Neural cell (in vitro differentiated cells): ENCODE measurements around the gene EYA2. TPM values are rescaled to one million over a fixed set of nuclear protein-coding genes. Genes with fewer than 3 reads are reported as not detected.

Source experiments
- H2AFZ ChIP-seq: fragments of 200-600, 300-800 bp; sonication (generic), shearing (Covaris generic); 2 replicates; pipeline ENCODE4 v1.6.0; 2014; ENCODE audit warnings: low read depth, mild to moderate bottlenecking, antibody characterized with exemption, low read length, moderate library complexity
- H3F3A ChIP-seq: fragments of 200-600 bp; shearing (Covaris generic); 2 replicates; pipeline ENCODE4 v1.6.1; 2016; ENCODE audit warnings: mild to moderate bottlenecking, moderate library complexity, mixed read lengths, antibody characterized with exemption, low read length; ENCODE audit not compliant: insufficient read depth, poor library complexity, severe bottlenecking
- H3K27ac ChIP-seq: fragments of 200-600, 300-800 bp; sonication (generic), shearing (Covaris generic); 2 replicates; pipeline ENCODE4 v1.5.1; 2014; ENCODE audit warnings: mild to moderate bottlenecking, low read length, moderate library complexity
- H3K27me3 ChIP-seq: fragments of 300-800, 200-600 bp; sonication (generic), shearing (Covaris generic); 2 replicates; pipeline ENCODE4 v1.6.0; 2014; ENCODE audit warnings: mild to moderate bottlenecking, low read depth, low read length, moderate library complexity; ENCODE audit not compliant: insufficient read depth
- H3K36me3 ChIP-seq: fragments of 300-800, 200-600 bp; sonication (generic), shearing (Covaris generic); 2 replicates; pipeline ENCODE4 v1.5.1; 2014; ENCODE audit warnings: mild to moderate bottlenecking, antibody characterized with exemption, low read length, moderate library complexity; ENCODE audit not compliant: insufficient read depth
- H3K4me2 ChIP-seq: fragments of 300-800, 200-600 bp; sonication (generic), shearing (Covaris generic); 2 replicates; pipeline ENCODE4 v1.6.0; 2014; ENCODE audit warnings: mild to moderate bottlenecking, low read length
- H3K4me3 ChIP-seq: fragments of 300-800, 200-600 bp; sonication (generic), shearing (Covaris generic); 2 replicates; pipeline ENCODE4 v1.5.1; 2014; ENCODE audit warnings: mild to moderate bottlenecking, low read length, moderate library complexity
- H3K79me2 ChIP-seq: fragments of 200-600 bp; shearing (Covaris generic); replicated peaks from 2 replicates; pipeline ENCODE4 v1.6.0; 2014; ENCODE audit warnings: mild to moderate bottlenecking, low read length, moderate library complexity; ENCODE audit not compliant: insufficient read depth
- H3K9ac ChIP-seq: fragments of 300-800, 200-600 bp; sonication (generic), shearing (Covaris generic); 2 replicates; pipeline ENCODE4 v1.6.1; 2016; ENCODE audit warnings: mild to moderate bottlenecking, low read length, mixed read lengths
- H3K9me2 ChIP-seq: fragments of 200-600 bp; shearing (Covaris generic); 2 replicates; pipeline ENCODE4 v1.6.1; 2016; ENCODE audit warnings: mild to moderate bottlenecking, low read length, mixed read lengths; ENCODE audit not compliant: insufficient read depth
- H3K9me3 ChIP-seq: fragments of 200-600, 300-800 bp; sonication (generic), shearing (Covaris generic); 2 replicates; pipeline ENCODE4 v1.6.1; 2016; ENCODE audit warnings: mild to moderate bottlenecking, mixed run types, low read length, moderate library complexity, mixed read lengths
- H4K20me1 ChIP-seq: fragments of 200-600 bp; shearing (Covaris generic); 2 replicates; pipeline ENCODE4 v1.6.1; 2016; ENCODE audit warnings: mild to moderate bottlenecking, mixed run types; ENCODE audit not compliant: insufficient read depth
- CTCF ChIP-seq: fragments of 450-650 bp; IDR thresholded peaks from 2 replicates; pipeline ENCODE4 v1.5.1; 2014; ENCODE audit warnings: antibody characterized with exemption, mild to moderate bottlenecking, moderate library complexity; ENCODE audit not compliant: poor library complexity, severe bottlenecking
- EP300 ChIP-seq: fragments of 450-650 bp; conservative IDR thresholded peaks from 2 replicates; pipeline ENCODE4 v1.6.1; 2014; ENCODE audit warnings: antibody characterized with exemption, mild to moderate bottlenecking, moderate library complexity; ENCODE audit not compliant: poor library complexity, severe bottlenecking
- EZH2 ChIP-seq: fragments of 200-600, 300-800 bp; shearing (Covaris generic), sonication (generic); IDR thresholded peaks from 2 replicates; pipeline ENCODE4 v1.6.1; 2014; ENCODE audit warnings: antibody characterized with exemption, low read length, borderline replicate concordance, mild to moderate bottlenecking; ENCODE audit not compliant: insufficient read depth, poor library complexity, severe bottlenecking
- MXI1 ChIP-seq: fragments of 450-650 bp; conservative IDR thresholded peaks from 2 replicates; pipeline ENCODE4 v1.6.1; 2014; ENCODE audit warnings: antibody characterized with exemption, mild to moderate bottlenecking; ENCODE audit not compliant: poor library complexity, severe bottlenecking
- POLR2AphosphoS5 ChIP-seq: IDR thresholded peaks from 2 replicates; pipeline ENCODE4 v1.6.1; 2012
- RAD21 ChIP-seq: fragments of 450-650 bp; conservative IDR thresholded peaks from 2 replicates; pipeline ENCODE4 v1.6.1; 2014; ENCODE audit warnings: antibody characterized with exemption, mild to moderate bottlenecking, moderate library complexity
- REST ChIP-seq: IDR thresholded peaks from 2 replicates; pipeline ENCODE4 v1.6.1; 2012; ENCODE audit warnings: borderline replicate concordance
- SMC3 ChIP-seq: fragments of 450-650 bp; conservative IDR thresholded peaks from 2 replicates; pipeline ENCODE4 v1.6.1; 2014; ENCODE audit warnings: antibody characterized with exemption, mild to moderate bottlenecking, moderate library complexity; ENCODE audit not compliant: poor library complexity
- TAF1 ChIP-seq: IDR thresholded peaks from 2 replicates; pipeline ENCODE4 v1.6.1; 2012; ENCODE audit warnings: low read depth
- polyA plus RNA-seq: library from polyadenylated mRNA; depleted of rRNA; stranded (reverse); fragments of >200 nt; gene quantifications from 2 replicates; pipeline ENCODE4 v1.2.3, GENCODE V29; 2014

EYA2 gene
- polyA plus RNA-seq, 1 donor from 2014 or later: 0.88 TPM

GRCh38 chr20:46903937-46904336 is 9.3 kb downstream of the EYA2 start:
- Histone ChIP-seq H3K9me2 (no peaks in the 10 kb centered on the region), H3K9me3 (no peaks in the 10 kb centered on the region), H3K36me3 (no peaks in the 10 kb centered on the region), H4K20me1 (no peaks in the 10 kb centered on the region), H3K4me3 (no peak overlapping the region), H2AFZ (no peak overlapping the region), H3F3A (no peaks in the 10 kb centered on the region), H3K79me2 (no peaks in the 10 kb centered on the region), H3K27ac (no peak overlapping the region), H3K27me3 (no peaks in the 10 kb centered on the region), H3K9ac (no peak overlapping the region), H3K4me2 (no peak overlapping the region)
- no peak for TF ChIP-seq POLR2AphosphoS5
- TF ChIP-seq REST: no peak
- no peak for TF ChIP-seq RAD21
- no peak for TF ChIP-seq EZH2
- TF ChIP-seq CTCF: no peak
- TF ChIP-seq MXI1: no peak
- TF ChIP-seq EP300: no peak
- TF ChIP-seq TAF1: no peak
- no peak for TF ChIP-seq SMC3

GRCh38 chr20:46905364-46906125 is 10.9 kb downstream of the EYA2 start:
- Histone ChIP-seq H3K4me3 (no peak overlapping the region), H2AFZ (no peak overlapping the region), H3K27me3 (no peaks in the 10 kb centered on the region), H3K79me2 (no peaks in the 10 kb centered on the region), H3K36me3 (no peaks in the 10 kb centered on the region), H3F3A (no peaks in the 10 kb centered on the region), H3K4me2 (no peak overlapping the region), H4K20me1 (no peaks in the 10 kb centered on the region), H3K9ac (no peak overlapping the region), H3K9me2 (no peaks in the 10 kb centered on the region), H3K9me3 (no peaks in the 10 kb centered on the region), H3K27ac (no peak overlapping the region)
- TF ChIP-seq POLR2AphosphoS5: no peak
